GM12865 (cell line): ENCODE data around the gene TMEM250.

ENCODE experiments used
- DNase-seq: peaks from one replicate; pipeline ENCODE4 v3.0.0; 2010; ENCODE audit warnings: low read depth
- H3K4me3 ChIP-seq: 2 replicates; pipeline ENCODE4 v1.5.1; 2011; ENCODE audit warnings: mild to moderate bottlenecking, low read depth, low read length, control low read depth
- CTCF ChIP-seq: IDR thresholded peaks from 2 replicates; pipeline ENCODE4 v1.5.1; 2011; ENCODE audit warnings: low read length, control low read depth, low read depth, inconsistent platforms; ENCODE audit not compliant: insufficient read depth; ENCODE audit errors: missing control alignments

TMEM250 gene

GRCh38 chr9:136092741-136093140 lies 25.9 kb downstream of the TMEM250 start:
- TF ChIP-seq CTCF: no peak
- no peak overlapping the region for H3K4me3 ChIP-seq
- no peak for DNase-seq

GRCh38 chr9:136092353-136092650 lies 26.4 kb downstream of the TMEM250 start:
- no peak for TF ChIP-seq CTCF
- no peak for DNase-seq
- no peak overlapping the region for H3K4me3 ChIP-seq

DNA sequence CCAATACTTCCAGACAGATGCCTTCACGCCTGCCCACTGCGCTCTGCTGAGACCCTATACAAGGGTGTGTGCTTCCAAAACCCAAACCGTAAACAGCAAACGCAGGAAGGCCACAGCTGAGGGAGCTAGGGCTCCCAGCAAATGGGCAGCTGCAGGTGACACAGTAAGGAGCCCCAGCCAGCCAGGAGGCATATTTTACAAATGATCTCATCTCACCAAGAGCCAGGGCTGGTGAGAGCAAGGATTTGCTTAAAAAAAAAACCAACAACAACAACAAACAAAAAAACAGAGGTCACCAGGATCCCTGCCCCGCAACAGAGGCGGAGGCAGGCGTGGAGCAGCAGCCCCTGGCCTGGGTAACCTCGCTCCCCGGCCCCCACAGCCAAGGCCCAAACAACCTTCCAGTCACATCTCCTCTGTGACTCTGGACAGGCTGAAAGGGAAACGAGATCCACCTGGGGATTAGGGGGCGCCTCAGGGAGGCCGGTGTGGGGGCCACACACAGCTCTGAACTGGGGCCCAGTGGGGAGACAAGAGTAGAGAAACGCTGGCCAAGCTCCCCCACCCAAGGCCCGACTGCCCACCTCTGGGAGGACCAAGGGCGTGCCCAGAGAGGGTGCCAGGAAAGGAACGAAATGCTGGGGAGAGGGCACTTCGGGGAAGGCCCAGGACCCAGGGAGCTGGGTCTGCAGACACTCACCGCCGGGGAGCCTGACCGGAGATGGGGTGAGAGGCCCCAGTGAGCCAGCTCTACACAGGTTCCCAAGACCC lies 26.9 kb downstream of the TMEM250 start:
- no peak for DNase-seq
- H3K4me3 ChIP-seq: no peak overlapping the region
- TF ChIP-seq CTCF: no peak

- H3K4me3 ChIP-seq: no peak overlapping the region
- no peak for DNase-seq
- no peak for TF ChIP-seq CTCF
Observed at GRCh38 chr9:136090768-136091581, 27.7 kb downstream of the TMEM250 start.

- no peak for DNase-seq
- no peak overlapping the region for H3K4me3 ChIP-seq
- no peak for TF ChIP-seq CTCF
Observed at GRCh38 chr9:136090056-136090735, 28.5 kb downstream of the TMEM250 start.

GRCh38 chr9:136089697-136090045 lies 29.0 kb downstream of the TMEM250 start:
- H3K4me3 ChIP-seq: no peak overlapping the region
- DNase-seq: peak; percentile 33
- peak; percentile 24 for TF ChIP-seq CTCF
